CD4-positive, alpha-beta T cell treated with Interleukin-2 at 100 ng/mL for 4 hours (primary cell): Measurements from ENCODE around the gene CD1C.
"Not testable (repeated sequence)": the region's sequence is repeated elsewhere in the genome, so short reads cannot be mapped to it uniquely, and the experiment has no call there.

Experiments used
- DNase-seq: peaks from one replicate; pipeline ENCODE4 v3.0.0-alpha.2; 2020; ENCODE audit warnings: low spot score

CD1C gene

DNA sequence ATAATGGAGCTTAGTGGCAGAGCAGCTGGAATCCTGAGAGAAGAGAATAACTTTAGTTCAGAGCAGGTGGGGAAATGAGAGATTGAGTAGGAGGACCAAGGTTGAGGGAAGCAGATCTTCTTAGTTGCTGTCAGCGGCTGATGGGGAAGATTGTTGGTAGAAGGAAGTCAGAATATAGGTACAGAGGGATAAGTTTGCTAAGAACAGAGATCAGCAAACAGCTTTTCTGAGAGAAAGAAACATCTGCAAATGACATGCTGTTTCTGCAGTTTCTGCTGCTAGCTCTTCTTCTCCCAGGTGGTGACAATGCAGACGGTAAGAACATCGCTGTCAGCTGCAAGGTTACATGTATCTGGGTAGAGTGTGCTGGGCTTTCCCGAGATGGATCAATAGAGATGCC is at the start of gene CD1C:
TSS of gene CD1C (plus strand) at position 113 of the 400 bp plus-strand sequence. CDS start at position 255, 142 bp downstream.
- DNase-seq: no peak

DNA sequence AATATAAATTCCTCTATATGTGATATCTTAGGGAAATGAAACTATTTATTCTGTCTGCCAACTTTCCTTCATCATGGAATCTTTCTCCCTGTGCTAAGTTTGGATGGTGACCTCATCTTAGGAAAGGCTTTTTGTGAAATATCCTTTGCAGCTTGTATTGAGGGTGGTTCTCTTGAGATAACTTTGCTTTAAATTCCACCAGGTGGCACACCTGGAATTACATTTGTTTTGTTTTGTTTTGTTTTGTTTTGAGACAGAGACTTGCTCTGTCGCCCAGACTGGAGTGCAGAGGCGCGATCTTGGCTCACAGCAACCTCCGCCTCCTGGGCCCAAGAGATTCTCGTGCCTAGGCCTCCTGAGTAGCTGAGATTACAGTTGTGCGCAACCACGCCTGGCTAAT is 43.1 kb upstream of the CD1C start:
- no peak for DNase-seq

GRCh38 chr1:158248118-158248517 is 41.6 kb upstream of the CD1C start:
- DNase-seq: peak; percentile 39

- no peak for DNase-seq
Observed at GRCh38 chr1:158248771-158249170, 41.0 kb upstream of the CD1C start.

- DNase-seq: no peak
Observed at GRCh38 chr1:158249646-158250045, 40.1 kb upstream of the CD1C start.

- DNase-seq: no peak
Observed at GRCh38 chr1:158251163-158251562, 38.6 kb upstream of the CD1C start.

GRCh38 chr1:158255656-158256055 is 34.1 kb upstream of the CD1C start:
- no peak for DNase-seq

DNA sequence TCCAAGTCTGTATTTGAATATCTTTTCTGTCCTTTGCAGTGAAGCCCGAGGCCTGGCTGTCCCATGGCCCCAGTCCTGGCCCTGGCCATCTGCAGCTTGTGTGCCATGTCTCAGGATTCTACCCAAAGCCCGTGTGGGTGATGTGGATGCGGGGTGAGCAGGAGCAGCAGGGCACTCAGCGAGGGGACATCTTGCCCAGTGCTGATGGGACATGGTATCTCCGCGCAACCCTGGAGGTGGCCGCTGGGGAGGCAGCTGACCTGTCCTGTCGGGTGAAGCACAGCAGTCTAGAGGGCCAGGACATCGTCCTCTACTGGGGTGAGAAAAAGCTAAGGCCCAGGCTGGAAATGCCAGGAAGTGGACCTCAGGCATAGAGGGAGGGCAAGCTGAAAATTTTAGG is 33.0 kb upstream of the CD1C start:
- DNase-seq: not testable (repeated sequence)

- no peak for DNase-seq
Observed at GRCh38 chr1:158257888-158258287, 31.8 kb upstream of the CD1C start.

DNA sequence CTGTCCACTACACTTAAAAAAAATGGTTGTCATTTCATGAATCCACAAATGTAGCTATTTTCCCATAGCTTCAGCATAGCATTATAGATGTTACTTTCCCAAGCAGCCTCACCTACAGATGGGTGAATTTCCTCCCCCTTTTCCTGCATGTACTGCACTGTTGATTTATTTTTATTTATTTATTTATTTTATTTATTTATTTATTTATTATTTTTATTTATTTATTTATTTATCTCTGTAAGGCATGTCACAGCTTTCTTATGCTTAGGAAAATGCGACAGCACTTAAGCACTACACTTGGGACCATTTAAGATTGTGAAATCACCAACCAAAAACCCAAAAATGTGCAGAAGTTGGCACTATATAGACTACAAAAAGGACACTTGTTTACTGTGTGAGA is 30.6 kb upstream of the CD1C start:
- DNase-seq: no peak

DNA sequence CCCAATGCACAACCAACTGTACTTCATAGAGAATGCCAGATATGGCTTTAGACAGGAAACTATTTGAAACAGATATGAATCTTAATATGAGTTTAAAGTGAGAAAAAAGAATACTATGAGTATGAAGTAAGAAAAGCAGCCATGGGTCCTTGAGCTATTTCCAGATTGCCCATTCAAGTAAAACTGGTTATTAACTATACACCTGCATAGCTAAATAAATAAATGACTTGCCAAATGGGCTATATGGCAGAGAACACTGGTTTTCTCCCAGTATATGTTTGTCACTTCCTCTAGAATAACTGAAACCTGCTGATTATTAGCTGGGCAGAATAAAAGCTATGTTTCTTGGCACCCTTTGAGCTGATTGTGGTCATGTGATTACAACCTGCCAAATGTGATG is 17.0 kb upstream of the CD1C start:
- no peak for DNase-seq

- DNase-seq: no peak
Observed at GRCh38 chr1:158274797-158275196, 14.9 kb upstream of the CD1C start.

DNA sequence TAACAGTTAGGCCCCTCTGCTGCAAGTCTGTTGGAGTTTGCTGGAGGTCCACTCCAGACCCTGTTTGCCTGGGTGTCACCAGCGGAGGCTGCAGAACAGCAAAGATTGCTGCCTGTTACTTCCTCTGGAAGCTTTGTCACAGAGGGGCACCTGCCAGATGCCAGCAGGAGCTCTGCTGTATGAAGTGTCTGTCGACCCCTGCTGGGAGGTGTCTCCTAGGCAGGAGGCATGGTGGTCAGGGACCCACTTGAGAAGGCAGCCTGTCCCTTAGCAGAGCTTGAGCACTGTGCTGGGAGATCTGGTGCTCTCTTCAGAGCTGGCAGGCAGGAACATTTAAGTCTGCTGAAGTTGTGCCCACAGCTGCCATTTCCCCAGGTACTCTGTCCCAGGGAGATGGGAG is 7.3 kb upstream of the CD1C start:
- not testable (repeated sequence) for DNase-seq

GRCh38 chr1:158283965-158284364 is 5.8 kb upstream of the CD1C start:
- no peak for DNase-seq

- peak; percentile 10 for DNase-seq
Observed at GRCh38 chr1:158285756-158286241, 3.9 kb upstream of the CD1C start.

- no peak for DNase-seq
Observed at GRCh38 chr1:158286487-158286886, 3.2 kb upstream of the CD1C start.

DNA sequence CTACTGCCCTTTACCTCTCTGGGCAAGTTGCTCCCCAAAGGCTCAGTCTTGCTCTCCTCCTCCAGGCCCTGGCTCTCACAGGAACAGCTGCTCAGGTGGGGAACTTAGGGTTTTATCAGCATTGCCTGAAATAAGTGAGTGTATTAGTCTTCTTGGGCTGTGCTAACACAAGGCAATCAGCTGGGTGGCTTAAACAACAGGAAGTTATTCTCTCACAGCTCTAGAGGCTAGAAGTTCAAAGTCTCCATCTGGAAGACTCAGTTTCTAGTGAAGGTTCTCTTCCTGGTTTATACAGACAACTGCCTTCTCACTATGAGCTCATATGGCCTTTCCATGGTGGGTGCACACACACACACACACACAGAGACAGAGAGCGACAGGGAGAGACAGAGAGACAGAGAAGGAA is 2.8 kb upstream of the CD1C start:
- no peak for DNase-seq

GRCh38 chr1:158290321-158290844 is 660 bp downstream of the CD1C start:
- no peak for DNase-seq

GRCh38 chr1:158295791-158296190 is 6.1 kb downstream of the CD1C start:
- no peak for DNase-seq

- DNase-seq: no peak
Observed at GRCh38 chr1:158310623-158311022, 20.9 kb downstream of the CD1C start.

DNA sequence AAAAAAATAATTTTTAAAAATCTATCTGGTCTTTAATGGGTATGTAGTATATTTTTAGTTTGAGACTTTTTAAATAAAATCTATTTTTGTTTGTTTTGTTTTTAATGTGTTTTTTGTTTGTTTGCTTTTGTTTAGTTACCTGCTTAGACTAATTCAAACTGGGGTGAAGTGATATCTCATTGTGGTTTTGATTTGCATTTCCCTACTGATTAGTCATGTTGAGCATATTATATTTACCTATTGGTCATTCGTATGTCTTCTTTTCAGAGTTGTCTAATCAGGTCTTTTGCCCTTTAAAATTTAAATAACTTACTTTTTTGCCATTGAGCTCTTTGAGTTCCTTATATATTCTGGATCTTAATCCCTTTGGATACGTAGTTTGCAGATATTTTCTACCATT is 21.3 kb downstream of the CD1C start:
- DNase-seq: no peak

- DNase-seq: no peak
Observed at GRCh38 chr1:158323866-158324265, 34.1 kb downstream of the CD1C start.

DNA sequence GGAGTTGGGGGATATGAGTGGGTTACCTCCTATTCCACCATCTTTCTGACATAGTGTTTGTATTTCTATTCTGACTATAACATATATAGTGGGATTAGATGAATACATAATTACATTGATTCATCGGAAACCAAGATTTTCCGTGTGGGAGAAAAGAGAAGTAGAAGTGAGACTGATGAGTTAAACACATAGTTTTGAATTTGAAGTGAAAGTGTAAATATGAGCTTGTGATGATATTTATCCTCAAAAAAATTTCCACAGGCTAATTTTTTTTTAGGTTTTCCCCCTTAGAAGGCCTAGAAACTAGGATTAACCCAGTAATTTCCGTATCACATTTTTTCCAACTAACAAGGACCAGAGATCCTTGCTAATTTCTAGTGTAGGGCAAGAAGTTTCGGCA is 34.7 kb downstream of the CD1C start:
- no peak for DNase-seq

- DNase-seq: no peak
Observed at GRCh38 chr1:158327481-158327880, 37.8 kb downstream of the CD1C start.

DNA sequence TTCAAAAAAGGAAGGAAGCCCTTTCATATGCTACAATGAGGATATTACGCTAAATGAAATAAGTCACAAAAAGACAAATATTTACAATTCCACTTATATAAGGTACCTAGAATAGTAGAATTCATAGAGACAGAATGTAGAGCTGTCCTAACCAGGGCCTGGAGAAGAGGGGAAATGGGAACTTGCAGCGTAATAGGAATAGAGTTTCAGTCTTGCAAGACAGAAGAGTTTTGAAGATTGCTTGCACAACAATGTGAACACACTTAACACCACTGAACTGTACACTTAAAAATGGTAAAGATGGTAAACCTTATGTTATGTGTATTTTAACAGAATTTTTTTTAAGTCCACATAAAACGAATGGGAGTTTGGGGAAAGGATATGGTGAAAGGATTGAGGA is 38.7 kb downstream of the CD1C start:
- no peak for DNase-seq
